ENCODE results near the gene CD207.

DNA sequence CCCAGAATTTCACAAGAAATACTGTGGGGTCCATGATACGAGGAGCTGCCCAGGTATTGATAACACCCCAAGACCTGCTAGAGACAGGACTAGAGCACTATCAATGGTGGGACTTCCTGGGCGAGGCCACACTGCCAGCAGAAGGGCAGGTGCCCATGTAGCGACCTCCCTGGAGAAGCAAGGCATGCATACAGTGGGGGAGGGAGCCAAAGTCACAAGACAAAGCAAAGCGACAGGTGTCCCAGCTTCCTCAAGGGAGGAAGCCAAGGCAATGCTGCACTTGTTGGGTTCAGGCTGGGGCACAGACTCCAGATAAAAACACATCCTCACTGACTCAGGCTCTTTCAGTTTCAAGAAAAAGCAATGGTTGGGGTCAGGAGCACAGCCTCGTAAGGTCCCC is 7.5 kb downstream of the CD207 start:
- TF ChIP-seq GATA2 (IDR thresholded peaks at IDR 0.05; ENCODE audit: low read depth, low read length) (no peak), GATA3 (IDR thresholded peaks at IDR 0.05; ENCODE audit: low read depth, low read length) (no peak)
